Hematopoietic multipotent progenitor cell (in vitro differentiated cells): ENCODE results near the gene TSPEAR. TPM values are rescaled to one million over a fixed set of nuclear protein-coding genes. Genes with fewer than 3 reads are reported as not detected.
"Not testable (repeated sequence)": the region's sequence is repeated elsewhere in the genome, so short reads cannot be mapped to it uniquely, and the experiment has no call there.

ENCODE experiments used
- DNase-seq, 3 donors: peaks; one replicate each; pipeline ENCODE4 v3.0.0-alpha.2; 2011 to 2015; ENCODE audit warnings: low read depth in 2 of 3, low spot score in 2 of 3
- total RNA-seq: library from RNA; depleted of rRNA; stranded (reverse); fragments of >200 nt; gene quantifications from one replicate; pipeline ENCODE4 v1.2.3, GENCODE V29; 2012

Gene TSPEAR
- total RNA-seq, 1 donor: not detected

DNA sequence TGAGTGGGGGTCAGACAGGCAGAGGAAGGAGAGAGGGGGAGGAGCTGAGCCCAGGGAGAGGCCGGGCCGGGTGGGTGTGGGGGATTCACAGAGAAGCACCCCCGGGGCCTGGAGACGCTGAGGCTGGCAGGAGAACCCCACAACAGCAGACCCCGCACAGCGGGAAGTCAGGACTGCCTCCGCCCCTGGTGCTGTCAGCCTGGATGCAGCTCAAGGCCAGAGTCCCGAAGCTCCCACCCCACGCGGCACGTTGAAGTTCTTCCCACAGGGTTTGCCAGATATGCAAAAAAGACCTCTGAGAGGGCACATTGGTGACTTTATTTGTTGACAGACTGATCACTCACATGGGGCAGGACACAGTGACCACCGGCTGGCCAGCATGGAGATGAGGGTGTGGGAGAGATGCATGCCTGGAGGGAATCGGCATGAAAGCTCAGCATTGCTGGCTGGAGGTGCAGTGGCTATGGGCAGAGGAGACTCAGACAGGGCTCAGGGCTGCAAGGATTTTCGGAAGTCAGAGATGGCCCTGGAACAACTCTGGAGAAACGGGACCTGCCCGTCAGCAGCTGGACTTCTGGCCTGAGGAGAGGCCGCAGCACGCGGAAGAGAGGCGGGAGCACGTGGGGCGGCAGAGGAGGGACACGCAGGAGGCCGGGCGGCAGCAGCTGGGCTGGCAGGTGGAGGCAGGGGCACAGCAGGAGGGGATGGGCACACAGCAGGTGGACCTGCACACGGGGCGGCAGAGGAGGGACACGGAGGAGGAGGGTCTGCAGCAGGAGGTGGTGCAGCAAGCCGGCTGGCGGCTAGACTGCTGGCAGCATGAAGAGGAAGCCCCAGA, 153.7 kb downstream of the TSPEAR start:
- no peak for DNase-seq

- DNase-seq: no peak
Observed at GRCh38 chr21:44556879-44557278, 154.5 kb downstream of the TSPEAR start.

DNA sequence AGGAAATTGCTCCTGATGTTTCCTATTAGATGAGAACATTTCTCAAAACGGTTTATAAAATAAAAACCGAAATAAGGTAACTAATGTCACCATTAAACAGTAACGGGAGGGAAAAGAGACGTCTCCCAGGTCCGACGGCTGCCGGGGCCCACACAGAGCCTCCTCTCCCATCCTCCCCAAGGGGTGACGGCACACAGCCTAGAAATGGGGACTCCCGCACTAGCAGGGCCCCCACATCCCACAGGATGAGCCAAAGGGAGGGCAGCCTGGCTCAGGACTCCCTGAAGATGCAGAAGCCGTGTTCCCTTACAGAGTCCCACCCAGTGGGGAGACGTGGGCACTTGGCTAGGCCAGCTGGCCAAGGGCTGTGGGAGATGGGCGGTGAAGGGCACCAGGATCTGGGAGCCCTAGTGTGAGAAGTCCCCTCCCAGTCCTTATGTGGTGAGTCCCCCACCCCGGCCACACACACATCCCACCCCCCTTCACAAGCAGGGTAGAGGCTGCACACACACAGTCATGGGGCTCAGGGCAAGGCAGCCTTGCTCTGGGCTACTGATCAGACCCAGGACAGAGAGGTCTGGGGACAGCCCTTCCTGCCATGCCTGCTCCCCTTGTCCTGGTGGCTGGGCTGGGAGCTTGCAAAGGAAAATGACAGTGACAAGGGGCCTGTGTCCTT, 156.0 kb downstream of the TSPEAR start:
- DNase-seq: no peak

- DNase-seq: no peak
Observed at GRCh38 chr21:44552681-44553080, 158.7 kb downstream of the TSPEAR start.

DNA sequence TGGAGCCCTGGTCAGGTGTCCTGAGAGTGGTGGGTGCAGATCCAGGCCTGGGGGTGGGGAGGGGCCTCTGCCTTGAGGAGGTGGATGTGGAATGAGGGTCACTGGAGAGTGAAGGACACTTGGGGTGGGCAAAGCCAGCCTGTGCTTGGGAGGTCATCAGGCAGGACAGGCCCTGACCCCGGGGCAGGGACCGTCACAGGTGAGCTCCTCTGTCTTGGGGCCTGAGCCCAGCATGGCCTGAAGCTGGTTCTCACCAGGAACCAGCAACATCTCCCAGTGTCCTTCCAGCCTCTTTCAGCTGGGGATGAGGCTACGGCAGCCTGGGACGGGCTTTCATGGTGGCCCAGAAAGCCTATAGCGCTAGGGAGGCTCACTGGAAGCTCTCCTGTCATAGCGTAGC, 159.2 kb downstream of the TSPEAR start:
- no peak for DNase-seq

DNA sequence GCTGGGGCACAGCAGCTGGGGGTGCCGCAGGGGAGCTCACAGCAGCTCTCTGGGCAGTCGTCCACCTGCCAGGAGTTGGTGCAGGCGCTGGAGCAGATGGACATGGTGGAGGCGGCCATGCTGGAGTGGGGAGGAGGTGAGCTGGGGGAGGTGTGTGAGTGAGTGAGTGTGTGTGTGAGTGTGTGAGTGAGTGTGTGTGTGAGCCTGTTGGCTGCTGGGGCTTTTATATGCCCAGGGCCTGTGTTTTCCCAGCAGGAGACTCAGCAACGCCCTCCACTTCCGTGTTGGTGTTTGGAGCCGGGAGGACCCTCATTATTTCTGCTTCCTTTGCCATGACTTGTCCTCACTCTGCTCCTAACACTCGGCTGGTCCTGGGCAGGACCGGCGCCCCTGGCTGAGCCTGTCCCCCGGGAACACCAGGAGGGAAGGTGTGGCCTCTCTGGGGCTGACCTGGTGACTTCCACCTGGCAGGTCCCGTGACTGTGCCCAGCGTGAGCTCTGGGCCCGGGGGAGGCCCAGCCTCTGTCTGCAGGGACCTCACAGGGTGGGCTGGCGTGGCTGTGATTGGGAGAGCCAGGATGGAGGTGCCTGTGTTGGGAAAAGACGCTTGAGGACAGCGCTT, 159.9 kb downstream of the TSPEAR start, which contains the start of gene KRTAP10-2:
KRTAP10-2 (minus strand) TSS at position 166 of the 622 bp plus-strand sequence; CDS start at position 119, 47 bp downstream.
- no peak for DNase-seq

GRCh38 chr21:44550807-44551206, 160.6 kb downstream of the TSPEAR start:
- no peak for DNase-seq

DNA sequence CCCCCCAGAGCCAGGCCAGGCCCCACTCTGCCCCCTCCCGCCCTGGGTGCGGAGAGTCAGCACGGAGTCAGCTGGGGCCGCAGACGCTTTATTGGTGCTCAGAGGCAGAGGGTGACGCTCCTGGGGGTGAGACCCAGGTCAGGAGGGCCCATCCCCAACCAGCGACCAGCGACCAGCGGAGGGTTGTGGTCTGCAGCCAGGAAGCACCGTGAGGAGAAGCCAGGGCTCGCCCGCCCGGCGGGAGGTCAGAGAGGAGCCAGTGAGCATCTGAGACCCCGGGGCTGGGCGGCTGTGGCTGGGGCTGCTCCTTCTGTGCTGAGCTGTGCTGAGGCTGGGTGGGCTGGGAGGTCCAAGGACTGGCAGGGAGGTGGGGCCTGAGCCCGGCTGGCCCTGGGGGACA, 161.1 kb downstream of the TSPEAR start:
- not testable (repeated sequence) for DNase-seq

DNA sequence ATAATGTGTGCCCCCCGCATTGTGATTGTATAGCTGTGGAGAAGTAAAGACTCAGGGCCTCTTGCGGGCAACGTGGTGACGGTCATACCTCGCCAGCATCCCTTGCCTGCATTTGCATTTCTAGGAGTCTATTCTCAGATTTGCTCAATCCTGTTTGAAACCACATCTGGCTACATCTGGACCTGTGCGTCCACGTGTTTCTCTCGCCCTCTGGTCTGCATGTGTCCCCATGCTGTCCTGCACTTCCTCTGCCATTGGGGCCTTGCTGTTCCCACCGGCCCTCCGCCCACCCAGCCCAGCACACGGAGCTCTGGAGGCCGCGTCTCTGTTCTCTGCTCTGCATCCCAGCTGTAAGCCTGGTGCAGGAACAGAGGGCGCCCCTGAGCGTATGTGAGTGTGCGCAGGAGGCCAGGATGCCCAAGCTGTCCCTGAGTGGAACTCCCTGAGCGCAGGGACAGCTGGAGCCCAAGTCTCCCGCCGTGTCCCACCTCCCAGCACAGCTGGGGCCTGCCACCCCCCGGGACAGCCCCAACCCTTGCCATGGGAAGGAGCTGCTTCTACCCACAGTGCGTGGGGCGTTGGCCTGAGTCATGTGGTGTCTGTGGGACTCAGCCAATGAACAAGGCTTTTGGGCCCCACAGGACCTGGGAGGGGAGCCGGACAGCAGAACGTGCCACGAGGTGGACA, 161.7 kb downstream of the TSPEAR start:
- DNase-seq: no peak

- no peak for DNase-seq
Observed at GRCh38 chr21:44548922-44549321, 162.4 kb downstream of the TSPEAR start.

- DNase-seq: no peak
Observed at GRCh38 chr21:44548381-44548780, 163.0 kb downstream of the TSPEAR start.

DNA sequence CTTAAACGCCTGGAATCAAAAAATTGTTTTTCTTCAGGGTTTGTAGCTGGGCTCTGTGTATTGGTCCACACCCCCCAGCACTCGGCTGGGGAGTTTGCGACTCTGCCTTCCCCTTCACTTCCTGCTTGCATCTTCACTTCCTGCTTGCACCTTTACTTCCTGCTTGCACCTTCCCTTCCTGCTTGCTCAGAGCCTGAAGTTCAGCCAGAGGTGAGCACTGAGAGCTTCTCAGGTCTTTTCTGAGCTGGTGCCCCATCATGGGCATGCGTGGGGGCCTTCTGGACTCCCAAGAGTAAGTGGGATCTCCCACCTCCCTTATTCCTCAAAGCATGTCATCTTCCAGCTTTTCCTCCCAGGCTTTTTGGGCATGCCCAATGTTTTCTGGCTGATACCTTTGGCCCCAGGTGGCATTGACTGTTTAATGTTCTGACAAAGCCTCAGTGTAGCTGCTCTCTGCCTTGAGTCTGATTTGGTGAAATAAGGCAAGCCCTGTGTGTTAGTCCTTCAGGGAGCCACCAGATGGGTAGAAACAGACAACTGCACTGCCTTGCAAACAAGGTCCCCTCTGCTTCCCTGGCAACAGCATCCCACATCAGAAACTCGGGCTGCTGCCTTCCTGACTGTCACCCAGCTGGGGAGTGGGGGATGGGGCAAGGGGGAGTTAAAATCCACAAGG, 163.6 kb downstream of the TSPEAR start:
- DNase-seq: no peak

DNA sequence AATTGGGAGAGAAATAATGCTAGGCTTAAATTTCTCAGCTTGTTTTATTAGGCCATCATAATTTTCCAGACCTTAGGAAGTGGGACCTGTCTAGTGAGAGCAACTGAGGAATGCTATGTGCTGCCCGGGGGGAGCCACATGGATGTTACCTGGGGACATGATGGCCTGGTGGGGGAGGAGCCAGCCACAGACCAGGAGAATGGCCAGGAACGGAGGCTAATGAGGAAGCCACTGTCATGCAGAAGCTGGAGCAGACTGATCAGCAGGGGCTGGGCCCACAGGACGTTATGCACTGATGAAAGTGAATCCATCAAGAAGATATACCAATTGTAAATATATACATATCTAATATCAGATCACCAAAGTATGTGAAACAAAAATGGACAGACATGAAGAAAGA, 166.8 kb downstream of the TSPEAR start:
- no peak for DNase-seq

DNA sequence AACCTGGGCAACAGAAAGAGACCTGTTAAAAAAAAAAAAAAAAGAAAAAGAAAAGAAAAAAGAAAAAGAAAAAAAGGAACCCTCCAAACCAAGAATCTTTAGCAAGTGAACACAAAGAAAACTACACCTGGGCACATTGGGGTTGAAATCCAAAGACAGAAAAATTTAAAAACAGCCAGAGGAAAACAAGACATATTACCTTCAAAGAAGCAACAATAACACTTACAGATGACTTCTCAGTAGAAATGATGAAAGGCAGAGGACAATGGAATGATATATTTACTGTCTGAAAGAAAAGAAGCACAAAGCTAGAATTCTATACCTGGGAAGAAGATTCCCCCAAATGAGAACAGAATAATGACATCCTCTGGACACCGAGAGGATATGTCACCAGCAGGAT, 168.7 kb downstream of the TSPEAR start:
- no peak for DNase-seq

- DNase-seq: no peak
Observed at GRCh38 chr21:44540741-44541288, 170.6 kb downstream of the TSPEAR start.

GRCh38 chr21:44539991-44540666, 171.2 kb downstream of the TSPEAR start, which contains the start of gene KRTAP10-1:
TSS of gene KRTAP10-1 (minus strand) at chr21:44540195. CDS start at chr21:44540150, 45 bp downstream.
- no peak for DNase-seq

GRCh38 chr21:44539046-44539445, 172.3 kb downstream of the TSPEAR start:
- DNase-seq: no peak

GRCh38 chr21:44537930-44538911, 173.2 kb downstream of the TSPEAR start:
- no peak for DNase-seq
